ENCODE data around the gene FTCDNL1.
A peak's percentile ranks its signal among the peaks of the same experiment; 100 is the strongest.

The FTCDNL1 gene

GRCh38 chr2:199850718-199851500 is at the start of gene FTCDNL1:
FTCDNL1 (minus strand) TSS chr2:199851192; CDS start chr2:199848962, 2,230 bp downstream.
- peak in 1 of 2 experiments; percentile 27 for DNase-seq

- DNase-seq: no peak
Observed at GRCh38 chr2:199896617-199897016, 45.6 kb upstream of the FTCDNL1 start.

- no peak for DNase-seq
Observed at GRCh38 chr2:199895406-199895805, 44.4 kb upstream of the FTCDNL1 start.

GRCh38 chr2:199883474-199884212 is 32.7 kb upstream of the FTCDNL1 start:
- no peak for DNase-seq

GRCh38 chr2:199882667-199883066 is 31.7 kb upstream of the FTCDNL1 start:
- no peak for DNase-seq

GRCh38 chr2:199875400-199875799 is 24.4 kb upstream of the FTCDNL1 start:
- no peak for DNase-seq

GRCh38 chr2:199874209-199874608 is 23.2 kb upstream of the FTCDNL1 start:
- DNase-seq: no peak

DNA sequence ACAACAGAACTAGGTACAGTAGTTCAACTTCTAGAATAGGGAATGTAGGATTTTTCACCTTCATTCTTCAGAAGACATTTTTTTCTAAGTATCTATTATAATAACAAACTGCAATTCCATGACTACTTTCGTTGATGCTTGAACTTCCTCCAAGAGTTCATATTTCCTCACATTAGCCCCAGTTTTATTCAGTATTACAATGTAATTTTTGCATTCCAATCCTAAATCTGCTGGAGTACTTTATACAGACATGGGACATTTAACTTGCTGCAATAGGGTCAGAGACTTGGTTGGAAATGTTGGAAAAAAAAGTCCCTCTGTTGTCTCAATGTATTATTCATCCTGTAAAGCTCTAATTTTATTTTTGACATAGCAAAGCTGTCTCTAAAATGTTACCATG is 19.6 kb upstream of the FTCDNL1 start:
- DNase-seq: no peak

GRCh38 chr2:199869653-199870052 is 18.7 kb upstream of the FTCDNL1 start:
- no peak for DNase-seq

- DNase-seq: no peak
Observed at GRCh38 chr2:199869227-199869541, 18.2 kb upstream of the FTCDNL1 start.

DNA sequence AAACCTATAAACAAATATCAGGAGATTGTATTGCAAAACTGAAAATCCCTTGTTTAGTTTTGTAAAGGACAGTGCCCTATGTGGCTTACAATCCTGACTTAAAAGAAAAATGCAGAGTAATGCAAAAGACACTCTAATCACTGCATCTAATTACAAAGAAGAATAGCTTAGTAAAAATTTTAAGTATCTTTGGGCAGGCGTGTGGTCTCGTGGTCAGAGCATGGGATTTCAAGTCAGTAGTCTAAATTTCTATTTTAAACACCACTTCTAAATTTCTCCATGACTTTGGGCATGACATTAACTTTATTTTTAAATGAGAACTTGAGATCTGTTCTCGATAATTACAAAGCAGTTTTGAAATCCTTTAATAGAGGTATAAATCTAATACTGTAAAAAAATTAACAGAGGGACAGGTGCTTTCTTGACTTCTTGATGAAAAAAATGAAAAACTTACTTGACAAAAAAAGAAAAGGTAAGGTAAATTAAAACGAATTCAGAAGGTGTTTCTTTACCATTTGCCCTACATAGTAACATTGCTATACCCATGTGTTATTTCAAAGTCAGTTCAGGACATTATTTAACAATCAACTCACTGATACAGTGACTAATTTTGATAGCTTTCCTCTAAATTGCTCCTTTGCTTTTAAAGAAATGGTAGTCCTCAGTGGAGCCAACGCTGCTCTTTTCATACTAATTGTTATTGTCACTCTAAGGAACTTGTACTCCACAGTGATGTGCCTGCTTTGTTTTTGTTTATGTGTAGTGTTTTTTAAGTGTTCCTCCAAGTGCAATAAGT is 17.6 kb upstream of the FTCDNL1 start:
- no peak for DNase-seq

DNA sequence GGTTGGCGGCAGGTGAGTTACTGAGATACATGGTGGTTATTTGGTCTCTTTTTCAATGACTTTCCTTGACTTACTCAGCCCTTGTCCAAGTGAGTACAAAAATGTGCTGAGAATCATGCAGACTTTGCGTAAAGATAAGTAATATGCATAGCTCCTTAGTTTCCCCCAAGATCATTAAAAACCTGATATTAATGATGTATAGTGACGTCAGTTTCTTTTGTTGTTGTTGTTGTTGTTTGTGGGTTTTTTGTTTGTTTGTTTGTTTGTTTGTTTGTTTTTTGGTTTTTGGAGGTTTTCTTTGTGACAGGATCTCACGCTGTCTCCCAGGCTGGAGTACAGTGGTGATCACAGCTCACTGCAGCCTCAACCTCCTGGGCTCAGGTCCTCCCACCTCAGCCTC is 14.9 kb upstream of the FTCDNL1 start:
- no peak for DNase-seq

DNA sequence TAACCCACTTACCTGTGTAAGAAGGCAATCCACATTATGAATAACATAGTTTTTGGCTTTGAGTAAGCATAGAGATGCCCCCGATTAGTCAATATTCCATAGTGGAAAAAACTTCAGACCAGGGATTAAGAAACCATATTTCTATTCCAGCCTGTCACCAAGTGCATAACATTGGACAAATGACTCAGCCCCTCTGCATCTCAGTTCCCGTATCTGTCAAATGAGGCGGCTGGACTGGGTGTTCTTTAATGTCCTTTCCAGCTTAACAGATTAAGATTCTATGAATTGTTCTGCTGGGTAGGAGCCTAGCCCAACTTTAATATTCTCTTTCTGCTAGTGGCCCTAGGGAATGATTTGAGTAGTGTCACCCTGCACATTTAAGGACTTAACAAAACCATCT is 11.8 kb upstream of the FTCDNL1 start:
- no peak for DNase-seq

DNA sequence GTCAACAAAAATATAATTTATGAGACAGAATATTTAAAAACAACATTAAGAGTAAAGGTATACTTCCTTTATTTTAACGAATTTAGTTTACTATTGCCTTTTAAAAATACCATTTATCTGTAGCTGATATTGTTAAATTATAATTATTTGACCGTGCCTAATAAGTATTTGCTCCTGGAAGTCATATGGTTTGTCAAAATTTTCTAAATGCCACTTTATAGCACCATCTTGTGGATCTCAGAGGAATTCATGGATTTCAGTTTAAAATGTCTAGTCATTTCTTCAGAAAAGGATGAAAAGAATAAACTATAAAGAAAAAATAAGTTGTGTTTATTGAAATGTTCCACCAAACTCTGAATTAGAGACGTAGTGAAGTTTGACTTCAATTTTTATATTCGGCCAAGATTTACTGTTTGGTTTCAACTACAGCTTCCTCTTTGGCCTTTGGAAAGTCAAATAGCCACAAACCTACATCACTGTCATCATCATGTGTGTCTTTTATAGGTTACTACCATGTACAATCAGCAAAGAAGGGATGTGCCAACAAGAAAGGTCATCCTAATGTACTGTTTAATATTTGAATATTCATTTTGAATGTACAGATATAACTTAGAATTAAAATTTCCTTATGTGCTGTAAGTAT is 10.3 kb upstream of the FTCDNL1 start:
- DNase-seq: peak; percentile 4 to 6

DNA sequence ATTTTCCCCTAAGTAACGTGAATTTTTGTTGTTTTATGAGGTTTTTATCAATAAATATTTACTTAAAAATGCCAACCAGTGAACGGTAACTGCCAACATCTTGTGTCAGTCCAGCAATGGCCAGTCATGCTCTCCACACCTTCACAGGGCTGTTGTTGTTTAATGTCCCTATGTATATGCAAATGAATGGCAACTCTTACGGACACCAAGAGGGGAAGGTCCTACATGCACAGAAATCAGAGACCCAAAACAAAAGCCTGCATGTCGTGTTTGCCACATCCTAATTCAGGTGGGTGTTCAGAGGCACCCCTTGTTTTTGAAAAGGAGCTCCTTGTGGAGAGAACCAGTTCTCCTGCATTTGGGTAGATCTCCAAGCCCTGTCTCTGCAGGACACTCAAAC is 4.8 kb upstream of the FTCDNL1 start:
- DNase-seq: no peak

DNA sequence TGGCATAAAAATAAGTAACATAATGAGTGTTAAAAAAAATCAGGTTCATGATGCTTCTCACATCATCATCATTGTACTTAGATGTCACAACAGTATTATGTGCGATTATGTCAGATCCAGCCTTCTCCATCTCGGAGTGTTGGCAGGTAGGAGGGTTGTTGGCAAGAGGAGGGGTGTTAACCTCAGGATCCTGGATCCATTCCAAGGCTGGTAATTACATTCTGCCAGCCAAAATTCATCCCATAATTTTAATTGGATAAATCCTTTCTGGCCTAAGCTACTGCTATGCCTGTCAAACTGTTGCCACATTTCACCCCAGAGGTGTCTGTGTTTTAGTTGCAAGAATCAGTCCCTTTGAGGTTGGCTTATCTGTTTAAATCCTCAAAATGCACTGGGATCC is 891 bp upstream of the FTCDNL1 start:
- no peak for DNase-seq

GRCh38 chr2:199851501-199851810 is 464 bp upstream of the FTCDNL1 start:
- DNase-seq: no peak

- DNase-seq: no peak
Observed at GRCh38 chr2:199850218-199850717, 724 bp downstream of the FTCDNL1 start.

GRCh38 chr2:199848389-199849130 is 2.4 kb downstream of the FTCDNL1 start:
- DNase-seq: peak in 1 of 2 experiments; percentile 41

DNA sequence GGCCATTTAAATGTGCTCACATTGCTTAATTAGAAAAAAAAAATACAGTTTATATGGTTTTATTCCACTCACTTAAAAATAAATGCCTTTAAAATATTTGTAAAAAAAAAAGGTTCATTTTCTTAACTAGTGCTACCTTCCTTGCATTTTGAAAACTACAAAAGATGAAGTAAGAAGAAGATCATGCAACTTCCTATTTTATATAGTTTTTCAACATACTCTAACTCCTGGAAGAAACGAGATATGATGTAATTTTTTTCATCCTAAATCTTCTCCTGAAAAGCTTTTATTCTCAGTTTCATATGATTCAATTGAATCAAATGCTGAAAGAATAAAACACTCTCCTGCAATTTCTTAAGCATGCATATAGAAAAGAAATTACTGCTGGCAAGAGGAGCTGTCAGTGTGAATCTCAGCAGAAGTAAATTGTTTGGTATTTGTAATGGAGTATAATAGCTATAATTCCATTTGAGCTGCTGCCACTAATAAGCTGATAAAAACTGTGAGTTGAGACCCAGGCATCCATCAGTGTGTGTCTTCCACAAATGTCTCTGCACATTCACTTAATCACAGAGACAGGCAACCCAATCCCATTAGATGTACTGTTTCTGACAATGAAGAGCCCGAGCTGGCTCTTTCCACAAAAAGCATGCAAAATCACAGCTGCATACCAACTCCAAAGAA is 3.7 kb downstream of the FTCDNL1 start:
- DNase-seq: no peak

- DNase-seq: no peak
Observed at GRCh38 chr2:199842631-199843395, 8.2 kb downstream of the FTCDNL1 start.
